ENCODE data around the gene FGG.

- no peak for TF ChIP-seq CTCF (conservative IDR thresholded peaks at IDR 0.05)
- no peak for TF ChIP-seq EZH2 (IDR thresholded peaks at IDR 0.05; ENCODE audit: low read depth)
Observed at GRCh38 chr4:154583230-154583629, 29.2 kb downstream of the FGG start.

All from PC-9 (cell line).